Hepatocyte (in vitro differentiated cells): ENCODE results near the gene CRYBG2.

Source experiments
- CTCF ChIP-seq: fragments of 200-600 bp; sonication (generic); IDR thresholded peaks from 2 replicates; pipeline ENCODE4 v1.5.1; 2016; ENCODE audit warnings: antibody characterized with exemption, mild to moderate bottlenecking; ENCODE audit not compliant: poor library complexity
- EZH2phosphoT487 ChIP-seq: fragments of 200-600 bp; sonication (generic); IDR thresholded peaks from one replicate; pipeline ENCODE4 v1.6.1; 2018; ENCODE audit warnings: antibody characterized with exemption, mild to moderate bottlenecking, low read depth, moderate library complexity; ENCODE audit not compliant: unreplicated experiment, severe bottlenecking

GRCh38 chr1:26352338-26352679 is 1.6 kb downstream of the CRYBG2 start:
- TF ChIP-seq CTCF (no peak), EZH2phosphoT487 (no peak)
